Activated CD8-positive, alpha-beta memory T cell treated with anti-CD3 and anti-CD28 coated beads for 24 hours (primary cell): Measurements from ENCODE around the gene MACROD2.
"Not testable (repeated sequence)": the region's sequence is repeated elsewhere in the genome, so short reads cannot be mapped to it uniquely, and the experiment has no call there.

Experiments used
- DNase-seq: peaks from one replicate; pipeline ENCODE4 v3.0.0-alpha.2; 2020

Gene MACROD2

DNA sequence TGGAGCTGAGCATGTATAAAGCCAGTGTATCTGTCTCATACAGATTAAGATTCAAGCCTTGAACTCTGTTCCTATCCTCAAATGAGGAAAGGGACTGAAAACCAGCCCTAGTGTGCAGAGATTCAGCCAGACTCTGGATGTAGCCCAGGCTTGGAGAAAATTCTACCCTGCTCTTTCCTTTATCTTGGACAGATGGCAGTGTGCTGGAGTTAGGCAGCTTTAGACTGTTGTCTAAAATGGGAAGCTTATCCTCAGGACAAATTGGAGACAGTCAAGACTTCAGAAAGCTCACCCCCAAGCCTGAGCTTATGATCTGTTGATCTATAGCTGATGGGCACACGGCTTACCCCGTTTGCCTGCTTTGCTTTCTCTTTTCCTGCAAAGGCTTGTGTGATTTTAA, 1520.4 kb downstream of the MACROD2 start:
- DNase-seq: no peak

DNA sequence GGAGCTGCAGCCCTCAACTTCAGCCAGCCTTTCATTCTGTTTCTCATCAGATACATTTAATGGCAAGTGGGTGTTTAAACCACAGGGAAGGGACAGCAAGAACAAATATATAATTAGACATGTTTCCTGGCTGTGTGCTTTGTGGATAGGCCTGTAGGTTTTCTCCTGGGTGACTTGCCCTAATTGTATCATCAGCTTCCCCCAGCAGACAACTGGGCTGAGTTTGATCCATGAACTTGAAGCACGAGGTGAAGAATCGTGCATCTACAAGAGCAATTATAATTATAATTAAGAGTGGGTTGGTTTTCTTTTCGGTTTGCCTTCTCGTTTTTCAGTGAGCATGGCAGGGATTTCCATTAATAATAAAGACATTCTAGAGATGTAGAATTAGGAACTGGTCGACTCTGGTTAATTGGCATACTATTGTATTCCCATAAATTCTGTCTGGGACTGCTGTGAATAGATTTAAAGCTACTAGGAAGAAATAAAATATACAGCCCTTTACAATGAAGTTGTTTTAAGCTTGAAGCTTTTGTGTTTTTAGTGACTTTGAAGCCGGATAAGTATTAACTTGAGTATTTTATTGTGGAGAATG, 1525.7 kb downstream of the MACROD2 start:
- DNase-seq: no peak

- DNase-seq: no peak
Observed at GRCh38 chr20:15523400-15523799, 1528.1 kb downstream of the MACROD2 start.

DNA sequence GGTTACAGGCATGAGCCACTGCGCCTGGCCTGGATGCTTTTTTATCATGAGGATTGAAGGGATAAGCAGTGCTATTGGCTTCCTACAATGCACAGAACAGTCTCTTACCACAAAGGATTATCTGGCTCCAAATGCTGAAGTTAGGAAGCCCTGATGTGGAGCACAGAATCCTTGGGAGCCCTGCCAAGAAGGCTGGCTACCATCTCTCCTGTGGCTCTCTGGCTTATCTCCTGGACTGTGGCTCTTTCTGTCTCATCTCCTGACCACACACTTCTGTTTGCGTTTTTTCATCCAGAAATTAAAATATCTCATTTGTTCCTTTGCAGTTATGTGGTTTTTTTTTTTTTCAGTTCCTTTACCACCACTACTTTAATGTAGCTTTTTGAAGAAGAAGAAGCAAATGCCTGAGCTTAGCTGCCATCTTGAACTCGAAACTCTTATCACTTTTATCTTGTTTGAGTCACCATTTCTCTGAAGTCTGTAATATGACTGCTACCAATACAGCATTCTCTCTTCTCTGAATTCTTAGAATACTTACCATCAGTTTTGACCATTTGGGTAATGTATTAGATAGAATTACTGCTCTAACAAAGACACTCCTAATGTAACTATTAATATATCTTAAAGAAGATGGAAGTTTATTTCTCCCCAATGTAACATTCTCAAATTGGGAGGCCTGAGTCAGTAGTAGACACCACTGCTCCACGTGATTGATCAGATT, 1533.2 kb downstream of the MACROD2 start:
- DNase-seq: no peak

DNA sequence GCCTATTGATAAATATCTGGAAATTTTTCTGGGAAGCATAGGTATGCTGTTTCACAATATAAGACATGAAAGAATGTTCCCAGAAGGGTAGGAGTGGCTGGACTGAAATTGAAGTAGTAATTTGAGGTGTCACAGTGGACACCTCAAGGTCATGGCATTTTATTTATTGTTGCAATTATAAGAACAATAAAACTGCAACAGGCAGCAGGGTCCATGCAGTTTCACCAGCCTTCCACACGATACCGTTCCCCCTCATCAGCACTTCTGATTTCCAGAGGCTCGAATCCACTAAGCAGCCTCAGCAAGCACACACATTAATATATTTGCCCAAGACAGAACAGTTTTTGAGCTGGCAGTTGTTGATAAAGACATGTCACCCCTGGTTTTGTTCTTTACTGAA, 1540.5 kb downstream of the MACROD2 start:
- no peak for DNase-seq

- not testable (repeated sequence) for DNase-seq
Observed at GRCh38 chr20:15537200-15537599, 1541.9 kb downstream of the MACROD2 start.

GRCh38 chr20:15542655-15543054, 1547.3 kb downstream of the MACROD2 start:
- no peak for DNase-seq

DNA sequence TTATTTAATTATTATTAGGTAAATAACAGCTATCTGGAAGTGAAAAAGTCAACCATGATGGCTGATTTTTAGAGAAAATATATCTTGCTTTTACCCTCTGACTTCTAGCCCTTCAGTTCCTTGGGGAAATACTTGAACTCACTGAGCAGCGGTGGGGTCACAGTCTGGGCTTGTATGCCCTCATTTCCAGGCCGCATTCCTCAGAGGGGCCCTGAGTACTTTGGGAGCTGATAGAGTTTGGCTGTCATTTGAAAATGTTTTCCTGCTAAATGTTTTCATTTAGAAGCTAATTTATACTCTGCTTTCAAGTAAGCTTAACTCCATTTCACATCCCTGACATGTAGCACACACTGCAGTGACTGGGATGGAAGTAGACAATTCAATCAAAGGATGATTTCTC, 1549.4 kb downstream of the MACROD2 start:
- no peak for DNase-seq

- no peak for DNase-seq
Observed at GRCh38 chr20:15546525-15547023, 1551.3 kb downstream of the MACROD2 start.

- DNase-seq: no peak
Observed at GRCh38 chr20:15547119-15547518, 1551.8 kb downstream of the MACROD2 start.

DNA sequence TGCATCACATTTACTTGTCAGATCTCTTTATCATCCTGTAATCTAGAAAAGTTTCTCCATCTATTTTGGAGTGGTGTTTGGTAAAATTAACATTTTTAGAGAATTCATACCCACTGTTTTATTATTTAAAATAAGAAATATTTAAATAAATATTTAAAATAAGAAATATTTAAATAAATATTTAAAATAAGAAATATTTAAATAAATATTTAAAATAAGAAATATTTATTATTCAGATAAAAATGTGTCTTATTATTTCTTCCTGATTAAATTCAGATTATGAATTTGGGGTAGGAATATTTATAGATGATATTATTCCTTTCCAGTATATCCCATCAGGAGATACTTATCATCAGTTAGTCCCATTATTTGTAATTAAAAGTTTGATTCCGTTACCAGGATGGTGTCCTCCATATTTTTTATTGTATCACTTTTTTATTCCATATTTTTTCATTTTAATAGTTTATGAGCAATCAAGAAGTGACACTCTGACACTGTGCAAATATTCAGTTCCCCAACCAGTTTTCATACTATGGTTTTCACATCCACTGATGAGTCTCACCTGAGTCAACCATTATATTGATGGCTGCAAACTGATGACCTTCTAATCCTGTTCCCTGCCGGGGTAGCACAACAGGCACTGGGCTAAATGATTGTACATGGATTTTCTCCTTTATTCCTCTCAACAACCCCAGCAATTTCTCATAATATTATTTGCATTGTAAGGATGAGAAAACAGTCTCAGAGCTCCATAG, 1555.0 kb downstream of the MACROD2 start:
- no peak for DNase-seq

- no peak for DNase-seq
Observed at GRCh38 chr20:15555913-15556312, 1560.6 kb downstream of the MACROD2 start.

DNA sequence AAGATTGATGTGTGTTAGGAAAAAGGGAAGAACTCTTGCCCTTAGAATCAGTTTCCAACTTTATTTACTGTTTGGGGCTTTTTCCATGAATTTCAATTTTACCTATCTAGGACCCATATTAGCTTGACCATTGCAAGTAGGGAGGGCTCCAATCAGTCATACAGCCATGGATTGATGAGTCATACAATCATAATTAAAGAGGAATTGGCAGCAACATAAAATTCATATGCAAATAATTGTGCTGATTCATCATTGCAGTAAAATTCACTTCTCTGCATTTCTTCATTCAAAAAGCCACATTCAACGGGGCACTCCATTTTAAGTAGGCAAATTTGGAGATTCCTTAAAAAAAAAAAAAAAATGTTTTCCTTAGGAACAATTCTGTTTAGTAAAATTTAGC, 1561.6 kb downstream of the MACROD2 start:
- no peak for DNase-seq

DNA sequence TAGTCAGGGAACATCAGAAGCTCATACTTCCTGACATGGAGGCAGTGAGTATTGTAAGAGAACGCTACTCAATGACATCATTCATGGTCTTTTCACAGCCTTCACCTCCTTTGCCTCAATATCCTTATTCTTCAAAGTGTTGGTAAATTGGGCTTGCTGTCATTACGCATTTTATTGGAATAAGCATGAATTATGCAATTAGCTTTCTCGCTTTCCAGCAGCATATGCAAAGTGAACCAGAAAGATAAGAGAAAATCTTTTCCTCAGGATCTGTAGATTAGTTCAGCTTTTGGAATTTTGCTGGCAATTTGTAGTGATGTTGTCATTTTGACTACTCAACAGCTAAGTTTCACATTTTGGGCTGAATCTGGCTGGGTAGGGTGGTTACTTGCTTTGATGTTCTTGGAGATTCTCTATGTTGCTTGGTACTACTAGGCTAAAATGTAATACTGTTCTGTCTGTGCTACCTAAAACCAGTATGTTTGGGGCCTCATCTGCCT, 1565.8 kb downstream of the MACROD2 start:
- DNase-seq: no peak

- DNase-seq: no peak
Observed at GRCh38 chr20:15561707-15562404, 1566.5 kb downstream of the MACROD2 start.

DNA sequence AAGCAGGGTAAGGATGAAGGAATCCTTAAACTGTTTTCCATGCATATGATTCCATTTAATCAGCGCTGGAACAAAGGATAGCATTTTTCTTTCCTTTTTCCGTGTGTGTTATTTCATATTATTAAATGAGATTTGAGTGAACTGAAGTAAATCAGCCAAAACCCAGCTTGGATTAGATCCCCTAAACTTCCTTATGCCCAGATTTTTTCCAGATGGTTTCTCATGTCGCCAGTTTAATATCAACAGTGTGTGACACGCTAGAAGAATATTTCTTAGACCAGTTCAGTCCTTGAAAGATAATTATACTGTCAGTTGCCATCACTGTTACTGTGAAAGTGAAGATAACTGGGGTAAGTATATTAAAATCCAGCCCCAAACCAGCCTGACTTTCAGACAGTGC, 1568.5 kb downstream of the MACROD2 start:
- DNase-seq: no peak

DNA sequence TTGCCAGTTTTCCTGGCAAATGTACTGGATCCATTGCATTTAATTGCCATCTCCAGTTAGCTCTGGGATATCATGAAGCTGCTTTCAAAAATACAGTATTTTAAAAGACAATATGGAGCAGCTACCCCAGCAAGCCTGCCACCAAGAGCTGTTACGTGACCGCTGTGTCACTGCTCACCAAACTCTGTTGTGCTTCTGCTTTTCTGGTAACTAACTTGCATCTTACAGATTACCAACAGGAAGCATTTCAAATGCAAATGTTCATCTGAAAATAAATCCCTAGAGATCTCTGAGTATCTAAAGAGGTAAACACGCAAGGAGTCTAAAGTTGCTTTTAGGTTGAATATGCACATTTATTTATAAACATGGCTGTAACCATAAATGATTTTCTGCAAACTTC, 1569.7 kb downstream of the MACROD2 start:
- no peak for DNase-seq

GRCh38 chr20:15565786-15566185, 1570.5 kb downstream of the MACROD2 start:
- no peak for DNase-seq

- no peak for DNase-seq
Observed at GRCh38 chr20:15567219-15567618, 1571.9 kb downstream of the MACROD2 start.

- DNase-seq: no peak
Observed at GRCh38 chr20:15570156-15570555, 1574.8 kb downstream of the MACROD2 start.

GRCh38 chr20:15571056-15571455, 1575.7 kb downstream of the MACROD2 start:
- DNase-seq: no peak

DNA sequence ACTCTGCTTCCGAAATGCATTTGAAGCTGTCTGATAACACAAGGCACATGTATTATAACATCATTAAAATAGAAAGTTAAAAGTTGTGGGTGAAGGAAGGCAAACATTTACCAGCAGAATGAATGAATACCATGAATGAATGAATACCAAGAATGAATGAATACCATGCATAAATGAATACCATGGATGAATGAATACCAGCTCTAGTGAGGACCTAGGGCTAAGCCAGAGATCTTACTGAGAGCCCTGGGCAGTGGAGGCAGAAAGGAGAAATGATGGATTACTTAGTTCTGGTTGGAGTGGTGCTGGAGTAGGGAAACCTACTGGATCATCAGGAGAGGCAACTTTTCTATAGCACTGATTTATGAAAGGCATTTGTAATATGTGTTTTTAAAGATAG, 1579.9 kb downstream of the MACROD2 start:
- DNase-seq: no peak

DNA sequence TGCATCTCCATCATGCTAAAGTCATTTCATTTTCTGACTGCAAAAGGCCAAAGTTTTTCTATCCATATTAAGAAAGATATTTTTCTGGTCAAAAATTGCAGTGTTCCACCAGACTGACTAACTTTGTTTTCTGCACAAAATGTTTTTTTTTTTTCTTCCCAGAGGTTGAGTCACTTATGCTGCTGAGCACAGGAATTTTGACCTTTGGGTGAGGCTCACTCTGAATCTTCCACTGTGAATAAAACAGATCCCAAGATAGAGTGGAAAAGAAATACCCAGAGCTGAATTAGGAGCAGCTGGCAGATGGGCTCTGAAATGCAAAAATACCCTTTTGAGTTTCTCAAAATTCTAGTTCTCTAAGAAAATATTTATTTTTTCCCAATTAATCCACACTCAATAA, 1581.1 kb downstream of the MACROD2 start:
- no peak for DNase-seq
